IPS-NIHi7 (cell line): ENCODE data around the gene FABP2.
"Not testable (repeated sequence)": the region's sequence is repeated elsewhere in the genome, so short reads cannot be mapped to it uniquely, and the experiment has no call there.

Experiments
- DNase-seq: peaks from one replicate; pipeline ENCODE4 v3.0.0; 2012; ENCODE audit warnings: mixed read lengths; ENCODE audit errors: extremely low spot score

Gene FABP2

DNA sequence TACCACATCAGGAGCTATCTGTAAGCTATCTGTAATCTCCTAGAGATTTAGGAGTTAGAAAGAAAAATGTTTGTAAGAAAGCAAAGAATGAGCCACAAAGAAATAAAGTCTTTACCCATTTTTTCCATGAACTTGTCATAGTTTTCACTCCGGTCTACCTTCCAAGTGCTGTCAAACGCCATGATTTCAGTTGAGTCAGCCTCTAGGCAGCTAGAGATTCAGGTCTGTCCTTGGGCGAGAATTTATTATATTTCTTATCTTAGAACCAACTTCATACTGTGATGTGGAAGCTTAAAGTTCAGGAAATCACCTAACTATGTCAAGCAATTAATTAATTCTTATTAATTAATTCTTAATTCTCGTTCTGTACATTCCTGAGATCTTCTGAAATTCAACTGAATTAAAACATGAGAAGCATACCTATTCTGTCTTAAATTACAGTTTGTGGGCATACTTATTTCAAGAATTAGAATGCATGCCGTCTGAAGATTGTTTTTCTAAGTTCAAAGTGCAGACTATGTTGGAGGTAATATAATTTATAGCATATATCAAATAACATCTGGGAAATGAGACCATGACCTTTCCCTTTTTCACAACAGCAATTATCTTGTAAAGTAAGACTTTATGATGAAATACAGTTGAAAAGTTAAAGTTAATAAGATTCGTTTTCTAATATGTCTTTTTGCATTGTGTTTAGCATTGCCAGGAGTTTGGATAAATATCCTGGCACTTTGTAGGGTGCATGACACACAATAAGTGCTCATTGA lies at the start of gene FABP2:
Gene FABP2, minus strand, starts transcription at position 218 of the 767 bp plus-strand sequence. Its CDS starts 36 bp downstream, at position 182.
- no peak for DNase-seq

DNA sequence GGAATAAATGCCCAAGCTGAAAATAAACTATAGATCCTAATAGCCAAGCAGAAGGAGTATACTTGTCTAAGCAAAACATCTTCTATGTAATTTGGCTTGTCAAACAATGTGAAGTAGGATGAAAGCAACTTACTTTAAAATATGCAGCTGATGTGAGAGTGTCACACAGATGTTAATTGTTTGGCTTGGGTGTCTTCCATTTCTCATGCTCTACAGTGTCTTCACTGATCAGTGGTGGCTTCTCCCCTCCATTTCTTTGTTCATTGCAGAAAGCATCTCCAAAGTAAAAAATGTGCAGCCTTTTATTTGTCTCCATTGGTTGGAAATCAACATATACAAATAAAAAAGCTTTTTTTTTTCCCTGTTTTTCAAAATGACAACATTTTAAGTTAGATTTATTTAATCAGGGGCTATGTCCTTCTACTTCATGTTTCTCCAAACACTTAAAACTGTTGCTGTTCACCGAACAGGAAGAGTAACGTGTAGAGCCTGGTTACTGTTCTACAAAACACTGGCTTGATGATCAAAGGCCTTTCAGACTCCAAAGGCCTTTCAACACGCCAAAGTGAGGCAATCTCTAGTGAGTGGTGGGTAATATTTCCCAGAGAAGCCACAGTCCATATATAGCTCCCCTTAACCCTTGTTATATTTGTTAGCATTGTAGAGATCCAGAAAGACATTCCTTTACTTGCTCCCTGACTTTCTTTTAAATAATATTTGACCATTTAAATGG lies 49.2 kb upstream of the FABP2 start:
- not testable (repeated sequence) for DNase-seq

DNA sequence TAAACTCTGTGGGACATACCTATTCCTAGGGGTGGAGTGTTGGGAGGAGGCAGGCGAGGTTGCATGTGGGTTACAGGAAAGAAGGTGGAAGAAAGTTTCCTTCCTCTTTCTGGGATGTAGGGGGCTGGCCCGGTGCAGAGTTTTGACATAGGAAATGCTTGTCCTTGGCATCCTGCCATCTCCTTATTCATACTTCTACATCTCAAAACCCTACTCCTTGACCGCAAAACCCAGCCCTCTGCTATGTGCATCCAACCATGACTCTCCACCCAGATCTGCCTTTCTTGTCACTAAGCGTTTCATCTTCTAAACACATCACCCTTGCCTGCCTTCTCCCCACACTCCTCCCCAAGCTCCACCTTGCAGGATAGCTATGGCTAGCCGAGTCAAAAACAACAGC lies 48.5 kb upstream of the FABP2 start:
- not testable (repeated sequence) for DNase-seq

DNA sequence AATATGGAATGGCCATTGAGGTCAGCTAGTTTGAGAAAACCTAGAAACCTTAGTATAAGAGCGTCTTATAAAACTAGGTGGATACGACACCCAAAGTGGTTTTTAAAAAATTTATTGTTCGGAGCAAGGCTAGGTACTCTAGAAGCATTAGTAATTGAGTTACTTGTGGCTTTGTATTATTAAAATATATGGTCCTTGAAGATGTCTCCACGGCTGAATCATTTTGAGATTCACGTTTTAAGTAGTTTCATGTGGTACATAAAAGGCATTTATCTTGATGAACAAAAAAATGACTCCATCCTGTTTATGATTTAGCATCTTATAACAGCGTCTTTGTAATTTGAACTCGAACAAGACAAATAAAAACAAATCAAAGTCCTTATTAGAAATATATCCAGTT lies 44.9 kb upstream of the FABP2 start:
- DNase-seq: not testable (repeated sequence)

DNA sequence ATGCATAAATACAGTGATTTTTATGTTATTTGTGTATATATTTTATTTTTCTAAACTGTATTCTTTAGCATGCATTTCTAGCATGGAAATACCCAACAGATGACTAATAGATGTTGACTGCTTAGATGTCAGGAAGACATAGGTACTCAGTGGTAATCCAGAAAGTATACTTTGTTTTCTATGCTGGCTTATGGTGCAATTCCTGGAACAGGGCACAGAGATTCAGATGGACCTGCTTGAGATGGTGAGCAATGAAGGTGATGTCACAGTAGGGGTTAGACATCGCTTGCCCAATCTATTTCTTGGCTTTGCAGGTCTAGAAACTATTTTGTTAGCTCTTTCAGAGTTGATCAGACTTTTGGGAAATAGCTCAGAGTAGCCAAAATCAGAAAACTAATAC lies 42.3 kb upstream of the FABP2 start:
- not testable (repeated sequence) for DNase-seq

DNA sequence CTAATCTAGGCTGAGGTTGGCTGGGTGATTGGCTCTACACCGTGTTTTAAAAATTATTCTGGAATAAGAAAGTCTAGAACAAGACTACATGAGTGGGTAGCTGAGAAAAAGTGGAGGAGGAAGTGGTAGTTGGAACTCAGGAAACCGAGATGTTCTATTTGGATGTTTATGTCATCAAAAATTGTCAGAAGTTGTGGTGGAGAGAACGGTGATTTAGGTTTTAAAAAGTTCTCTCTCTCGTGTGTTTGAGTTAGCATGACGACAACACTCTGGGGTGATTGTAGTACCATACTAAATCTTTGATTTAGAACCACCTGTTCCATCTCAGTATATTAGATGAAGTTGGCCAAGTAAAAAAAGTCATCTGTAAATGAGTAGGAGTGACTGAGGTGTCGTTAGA lies 41.4 kb upstream of the FABP2 start:
- not testable (repeated sequence) for DNase-seq

DNA sequence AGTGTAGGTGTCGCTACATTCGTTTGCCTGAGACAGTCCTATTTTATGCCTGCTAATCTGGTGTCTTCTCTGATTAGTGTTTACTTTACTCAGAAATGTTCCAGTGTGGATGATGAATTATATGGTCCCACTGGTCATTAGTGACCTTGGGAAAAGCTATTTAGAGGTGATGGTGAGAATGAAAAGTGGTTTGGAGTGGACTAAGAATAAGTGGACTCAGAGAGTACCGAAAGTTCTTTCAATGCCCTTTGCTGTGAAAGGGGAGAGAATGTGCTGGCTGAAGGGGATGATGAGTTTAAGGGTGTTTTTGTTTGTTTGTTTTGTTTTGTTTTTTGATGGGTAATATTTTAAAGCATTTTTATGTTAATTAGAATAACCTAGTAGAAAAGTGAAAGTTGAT lies 40.5 kb upstream of the FABP2 start:
- not testable (repeated sequence) for DNase-seq

DNA sequence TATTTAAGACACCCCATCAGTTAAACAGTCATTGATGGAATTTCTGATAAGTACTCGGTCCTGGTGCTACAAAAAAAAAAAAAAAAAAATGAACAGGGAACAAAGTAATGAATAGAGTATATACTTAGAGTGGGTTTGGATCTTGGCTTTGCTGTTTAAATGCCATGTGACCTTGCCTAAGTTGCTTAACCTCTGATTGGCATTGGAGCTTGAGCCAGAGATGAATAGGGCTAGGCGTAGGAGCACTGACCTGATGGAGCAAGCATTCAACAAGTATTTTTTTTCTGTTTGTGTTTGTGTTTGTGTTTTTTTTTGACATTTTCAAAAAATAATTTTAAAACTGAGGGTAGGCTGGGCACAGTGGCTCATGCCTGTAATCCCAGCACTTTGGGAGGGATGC lies 37.9 kb upstream of the FABP2 start:
- DNase-seq: not testable (repeated sequence)

DNA sequence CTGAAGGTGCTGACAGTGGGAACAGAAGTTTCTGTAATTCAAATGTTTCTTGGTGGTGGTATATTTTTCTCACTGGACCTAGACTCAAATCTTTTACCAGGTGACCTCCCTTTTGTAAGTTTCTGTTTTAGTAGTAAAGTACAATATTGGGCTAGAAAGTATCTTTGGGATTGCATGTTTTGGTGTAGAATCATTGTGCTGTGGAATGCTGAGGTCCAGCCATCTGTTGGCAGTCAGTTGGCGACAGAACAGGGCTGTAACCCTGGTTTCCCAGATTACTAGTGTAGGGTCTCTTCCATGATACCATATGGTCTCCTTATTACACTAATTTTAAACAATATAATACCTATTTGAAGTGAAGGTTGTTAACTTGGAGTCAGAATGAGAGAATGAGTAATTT lies 34.9 kb upstream of the FABP2 start:
- DNase-seq: not testable (repeated sequence)

DNA sequence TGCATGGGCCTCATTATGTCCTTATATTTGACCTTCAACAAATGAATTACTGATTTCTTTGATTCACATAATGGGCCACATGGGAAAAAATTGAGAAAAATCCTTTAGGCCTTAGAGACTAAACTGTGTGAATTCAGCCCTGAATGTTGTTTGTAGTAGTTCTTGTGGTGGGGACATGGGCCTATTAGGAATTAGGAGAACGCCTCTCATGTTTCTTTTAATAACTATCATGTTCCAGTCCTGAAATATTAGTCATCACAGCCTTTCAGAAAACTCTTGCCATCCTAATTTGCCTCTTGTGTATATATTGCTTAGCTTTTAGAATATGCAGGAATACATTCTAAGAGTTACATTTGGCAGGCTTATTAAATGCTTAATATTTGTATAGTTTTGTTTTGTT lies 34.1 kb upstream of the FABP2 start:
- DNase-seq: not testable (repeated sequence)

DNA sequence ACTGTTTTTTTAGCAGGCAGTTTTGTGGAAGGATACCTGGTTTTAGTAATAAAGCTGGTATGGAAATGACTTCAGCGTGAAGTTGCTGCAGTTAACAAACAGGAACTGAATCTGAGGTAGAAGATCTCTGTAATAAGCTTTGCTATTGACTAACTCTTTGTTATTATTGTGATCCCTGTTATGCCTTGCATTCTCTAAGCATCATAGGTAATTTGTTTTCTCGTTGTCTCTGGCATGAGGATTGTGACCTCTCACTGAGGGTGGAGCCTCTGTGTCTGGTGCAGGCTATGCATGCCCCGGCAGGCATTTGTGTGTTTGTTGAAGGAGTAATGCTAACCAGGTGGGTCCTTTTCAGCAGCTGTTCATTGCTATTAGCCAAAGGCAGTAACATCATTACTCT lies 31.4 kb upstream of the FABP2 start:
- not testable (repeated sequence) for DNase-seq

DNA sequence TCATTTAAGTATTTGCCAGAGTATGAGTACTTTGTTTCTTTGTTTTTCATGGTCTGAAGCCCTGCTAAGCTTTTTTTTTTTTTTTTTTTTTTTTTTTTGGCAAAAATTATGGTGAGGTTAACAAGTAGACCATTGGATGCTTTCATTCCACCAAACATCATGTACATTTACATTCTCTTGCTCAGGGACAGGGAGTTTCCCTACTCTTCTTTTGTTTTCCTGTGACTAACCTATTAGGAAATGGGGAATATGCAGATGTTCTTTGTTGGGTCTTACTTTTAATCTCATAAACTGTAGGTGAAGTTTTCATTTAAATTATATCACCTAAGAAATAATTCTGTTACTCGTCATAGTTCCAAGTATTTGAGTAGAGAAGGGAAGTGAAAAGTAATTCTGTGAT lies 26.2 kb upstream of the FABP2 start:
- not testable (repeated sequence) for DNase-seq

DNA sequence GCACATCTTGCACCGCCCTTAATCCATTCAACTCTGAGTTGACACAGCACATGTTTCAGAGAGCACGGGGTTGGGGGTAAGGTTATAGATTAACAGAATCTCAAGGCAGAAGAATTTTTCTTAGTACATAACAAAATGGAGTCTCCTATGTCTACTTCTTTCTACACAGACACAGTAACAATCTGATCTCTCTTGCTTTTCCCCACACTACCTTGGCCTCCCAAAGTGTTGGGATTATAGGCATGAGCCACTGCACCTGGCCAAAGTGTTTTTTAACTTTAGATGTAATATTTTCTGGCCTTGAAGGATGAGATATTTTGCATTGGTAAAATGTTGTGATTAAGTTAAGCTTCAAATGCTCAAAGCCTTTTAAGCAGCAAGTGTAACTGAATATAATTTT lies 21.4 kb upstream of the FABP2 start:
- not testable (repeated sequence) for DNase-seq

DNA sequence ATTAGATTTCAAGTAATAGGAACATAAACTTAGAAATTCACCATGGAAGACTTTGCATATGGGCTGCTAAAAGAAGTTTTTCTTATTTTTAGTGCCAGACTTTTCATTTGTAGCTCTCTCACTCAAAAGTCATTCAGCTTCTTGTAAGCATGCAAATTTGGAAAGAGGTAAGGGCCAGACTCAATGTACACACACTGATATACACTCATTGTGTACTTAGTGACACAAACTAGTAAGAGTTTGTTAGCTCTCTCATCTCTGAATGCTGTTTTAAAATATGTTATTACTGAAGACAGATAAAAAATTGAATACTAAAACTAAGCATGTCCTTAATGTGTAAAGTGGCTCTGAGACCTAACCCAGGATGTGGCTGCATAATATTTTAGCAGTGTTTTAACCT lies 18.0 kb upstream of the FABP2 start:
- DNase-seq: not testable (repeated sequence)

DNA sequence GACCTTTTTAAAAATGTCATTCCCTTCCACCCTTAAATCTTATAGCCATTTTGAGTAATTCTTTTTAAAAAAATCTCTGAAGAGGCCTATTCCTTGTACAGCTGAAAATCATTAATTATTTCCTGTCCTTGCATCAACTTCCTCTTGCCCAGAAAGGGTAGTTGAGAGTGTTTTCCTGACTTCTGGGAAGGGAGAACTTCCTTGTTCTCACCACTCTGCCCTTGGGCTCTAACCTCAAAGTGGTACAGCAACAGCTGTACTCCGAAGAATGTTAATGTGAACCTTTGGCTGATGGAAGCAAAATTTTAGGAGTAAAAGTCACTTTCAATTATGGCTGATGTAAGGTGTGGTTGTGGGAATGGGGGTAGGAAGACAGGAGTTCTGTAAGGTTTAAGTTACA lies 15.1 kb upstream of the FABP2 start:
- no peak for DNase-seq

DNA sequence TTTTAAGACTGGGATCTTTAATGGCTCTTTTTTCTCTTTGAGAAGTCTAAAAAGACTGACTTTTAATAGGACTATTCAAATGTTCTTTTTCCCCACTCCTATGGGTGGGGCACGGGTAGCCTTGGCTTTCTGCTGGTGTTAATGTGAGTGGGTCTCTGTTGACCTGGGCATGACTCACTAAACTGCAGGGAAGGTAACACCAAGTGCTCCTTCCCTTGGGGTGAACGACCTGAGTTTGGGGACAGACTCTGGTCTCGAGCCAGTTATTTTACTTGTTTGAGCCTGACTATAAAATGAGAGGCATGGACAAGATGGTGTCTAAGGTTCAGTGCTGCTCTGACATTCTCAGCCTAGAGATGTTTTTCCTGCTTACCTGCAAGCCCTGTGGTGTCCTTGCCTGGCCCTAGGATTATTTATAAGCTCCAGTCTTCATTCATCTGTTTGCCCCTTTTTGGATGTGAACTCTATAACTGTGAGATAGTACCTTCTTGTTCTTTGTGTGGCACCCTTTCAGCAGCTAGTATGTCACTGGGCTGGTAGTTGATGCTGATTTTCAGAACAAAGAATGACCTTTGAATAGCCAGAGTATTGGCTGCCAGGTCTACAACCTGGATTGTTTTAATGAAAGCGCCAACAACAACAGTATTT lies 14.5 kb upstream of the FABP2 start:
- DNase-seq: not testable (repeated sequence)

DNA sequence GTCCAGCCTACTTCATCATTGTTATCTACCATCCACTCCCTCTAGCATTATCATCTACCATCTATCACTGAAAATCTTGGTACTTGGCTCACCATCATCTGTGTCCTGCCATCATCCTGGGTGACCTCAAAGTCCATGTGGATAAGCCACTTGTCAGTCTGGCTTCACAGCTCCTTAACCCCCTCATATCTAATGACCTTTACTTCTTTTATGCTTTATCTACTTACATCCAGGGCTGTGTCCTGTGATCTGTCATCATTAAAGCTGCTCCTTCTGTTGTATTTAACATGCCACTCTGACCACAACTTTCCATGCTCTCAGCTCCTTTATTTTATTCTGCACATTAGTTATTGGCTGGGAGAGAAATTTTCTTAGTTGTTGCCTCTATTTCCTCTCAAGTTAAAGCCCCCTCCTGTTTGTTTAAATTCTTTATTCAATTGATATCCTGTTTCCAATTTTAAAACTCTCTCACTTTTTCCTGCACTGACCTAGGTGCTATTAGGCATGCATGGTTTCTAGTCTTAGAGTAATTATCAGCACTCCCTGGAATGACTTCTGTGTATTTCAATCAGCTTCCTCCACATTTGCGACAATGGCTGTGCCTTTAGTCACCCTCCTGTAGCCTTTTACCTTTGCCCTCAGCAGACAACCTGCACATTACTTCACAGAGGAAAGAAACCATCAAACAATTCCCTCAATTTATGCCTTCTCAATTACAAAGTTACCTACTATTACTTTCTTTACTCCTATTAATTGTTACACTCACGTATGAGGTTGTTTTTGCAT lies 8.1 kb upstream of the FABP2 start:
- no peak for DNase-seq

DNA sequence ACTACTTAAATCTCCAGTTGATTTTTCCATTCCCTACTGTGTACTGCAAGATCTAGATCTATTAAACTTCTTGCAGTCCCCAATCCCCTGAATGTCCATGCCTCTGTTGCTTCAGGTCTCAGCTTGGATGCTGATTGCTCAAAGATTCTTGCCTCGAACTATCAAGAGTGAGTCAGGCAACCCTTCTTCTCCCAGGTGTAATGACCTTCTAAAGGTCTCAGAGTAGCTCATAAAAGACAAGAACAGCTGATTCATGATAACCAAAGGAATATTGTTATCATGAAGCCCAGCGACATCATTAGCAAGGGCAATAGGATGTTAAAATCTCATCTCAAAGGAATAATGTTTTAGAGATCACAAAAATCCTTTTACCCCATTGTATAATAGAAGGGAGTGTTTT lies 6.8 kb upstream of the FABP2 start:
- no peak for DNase-seq

DNA sequence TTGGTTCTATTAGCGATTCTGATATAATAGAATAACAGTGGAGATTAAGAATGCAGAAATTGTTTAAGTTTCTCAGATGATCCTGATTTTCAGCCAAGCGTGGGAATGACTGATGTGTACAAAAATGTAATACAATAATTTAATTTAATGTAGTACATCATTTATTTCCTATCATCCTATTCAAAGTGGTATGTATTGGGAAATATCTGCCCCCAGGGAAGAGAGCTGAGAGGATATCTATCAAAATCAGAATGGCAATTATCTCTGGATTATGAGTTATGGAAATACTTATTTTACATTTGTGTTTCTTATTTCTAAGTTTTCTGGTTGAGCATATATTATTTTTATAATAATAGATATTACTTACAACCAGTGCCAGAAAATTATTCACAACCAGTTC lies 3.9 kb downstream of the FABP2 start:
- no peak for DNase-seq

DNA sequence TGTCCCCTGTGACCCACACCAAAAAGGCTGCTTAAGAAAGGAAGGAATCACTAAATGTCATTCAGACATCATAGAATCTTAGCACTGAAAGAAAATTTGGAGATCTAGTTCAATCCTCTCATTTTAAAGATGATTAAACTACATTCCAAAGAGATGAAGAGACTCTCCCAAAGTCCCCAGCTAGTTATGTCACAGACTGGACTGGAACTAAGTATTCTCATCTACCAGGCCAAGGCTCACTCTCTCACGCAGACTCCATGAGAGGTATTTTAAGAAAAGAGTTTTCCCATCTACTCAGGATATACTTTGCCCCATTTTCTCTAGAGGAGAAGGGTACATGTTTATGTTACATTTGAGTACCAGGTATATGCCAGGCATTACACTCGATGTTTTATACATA lies 6.9 kb downstream of the FABP2 start:
- no peak for DNase-seq

DNA sequence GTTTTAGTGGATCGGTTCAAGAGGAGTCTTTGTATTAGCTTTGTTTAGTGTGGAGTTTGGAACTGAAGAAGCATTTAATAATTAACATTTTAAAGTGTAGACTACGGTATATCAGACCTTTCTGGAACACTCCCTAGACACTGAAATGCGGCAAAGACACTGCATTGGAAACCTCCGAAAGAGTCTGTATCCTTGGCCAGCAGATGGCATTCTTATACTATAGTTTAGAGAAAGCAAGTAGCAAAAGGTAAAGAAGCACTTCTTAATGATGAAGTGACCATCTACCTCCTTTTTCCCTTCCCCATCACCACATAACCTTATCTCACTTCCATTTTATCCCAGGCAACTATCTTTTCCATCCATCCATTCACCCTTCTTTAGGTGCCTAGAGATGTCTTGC lies 7.6 kb downstream of the FABP2 start:
- peak; percentile 42 for DNase-seq

DNA sequence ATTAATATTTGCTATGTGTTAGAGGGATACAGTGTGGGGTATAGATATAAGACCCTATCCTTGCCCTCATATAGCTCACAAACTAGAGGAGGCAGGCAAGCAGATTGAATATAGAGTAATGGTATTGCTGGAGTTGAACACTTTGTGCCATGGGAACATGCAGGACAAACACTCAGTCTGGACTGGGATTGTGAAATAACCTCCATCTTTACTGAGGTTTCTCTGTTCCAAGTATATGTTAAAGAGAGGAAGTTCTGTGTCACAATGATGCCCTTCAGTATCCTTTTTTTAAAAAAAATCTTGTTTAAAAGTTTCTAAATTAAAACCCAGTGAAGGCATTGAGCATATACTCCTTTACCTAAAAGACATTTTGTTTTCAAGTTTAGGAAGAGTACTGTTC lies 8.7 kb downstream of the FABP2 start:
- DNase-seq: no peak
